NCI-H1092 treated with DMSO at 0.1 percent for 48 hours (cell line): Measurements from ENCODE around the gene NAV2.
"Not testable (repeated sequence)": the region's sequence is repeated elsewhere in the genome, so short reads cannot be mapped to it uniquely, and the experiment has no call there.

Experiments
- DNase-seq: peaks from one replicate; lab custom pipeline; 2025; lab: John Stamatoyannopoulos, UW

Gene NAV2

DNA sequence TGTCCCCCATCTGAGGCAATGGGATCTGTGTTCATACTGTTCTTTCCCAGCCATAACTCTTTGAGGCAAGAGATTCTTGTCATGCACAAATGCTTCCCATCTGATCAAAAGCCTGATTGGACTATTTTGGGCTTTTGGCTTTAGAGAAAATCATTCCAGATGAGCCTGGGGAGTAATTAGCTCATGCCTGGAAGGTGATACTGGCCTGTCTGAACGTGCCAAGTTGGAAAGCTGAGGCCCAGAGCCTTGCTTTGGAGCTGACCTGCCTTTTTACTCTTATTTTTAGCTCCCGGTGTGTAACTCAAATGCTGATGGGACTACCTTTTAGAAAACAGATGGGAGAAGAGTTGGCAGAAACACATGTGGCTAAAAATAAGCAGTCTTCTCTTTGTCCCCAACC lies 342.7 kb downstream of the NAV2 start:
- DNase-seq: no peak

DNA sequence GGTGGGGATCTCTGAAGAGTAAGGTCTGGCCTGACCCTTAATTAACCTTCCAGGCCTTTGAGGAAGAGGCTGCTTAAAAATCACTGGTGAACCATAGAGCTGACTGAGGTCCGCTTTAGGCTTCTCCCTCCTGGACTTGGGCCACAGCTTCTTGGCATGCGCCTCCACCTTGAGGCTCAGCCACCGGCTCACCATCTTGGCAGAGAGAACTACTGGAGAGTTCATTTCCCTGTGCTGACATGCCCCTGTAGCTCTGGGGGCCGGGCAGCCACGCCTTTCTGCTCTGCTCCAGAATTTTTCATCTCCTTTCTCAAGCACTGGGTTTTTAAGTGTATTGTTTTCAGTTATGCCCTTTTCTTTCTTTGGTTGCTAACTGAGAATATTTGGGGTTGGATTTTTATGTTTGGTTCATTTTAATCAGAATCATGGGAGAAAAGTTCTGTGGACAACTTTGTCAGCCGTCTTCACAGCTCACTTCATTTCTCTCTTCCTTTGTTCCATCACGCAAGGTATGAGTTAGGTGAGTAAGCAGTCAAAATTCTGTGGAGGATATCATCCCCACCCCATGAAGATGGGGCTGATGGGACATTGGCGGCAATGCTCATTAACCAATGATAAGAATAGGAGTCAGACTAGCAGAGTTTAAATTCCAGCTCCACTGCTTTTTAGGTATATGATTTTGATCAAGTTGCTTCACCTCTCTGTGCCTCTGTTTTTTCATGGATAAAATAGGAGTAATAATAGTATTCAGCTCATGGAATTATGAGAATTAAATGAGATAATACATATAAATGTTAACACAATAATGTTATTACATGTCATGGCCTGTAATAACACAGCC lies 343.7 kb downstream of the NAV2 start:
- DNase-seq: no peak

DNA sequence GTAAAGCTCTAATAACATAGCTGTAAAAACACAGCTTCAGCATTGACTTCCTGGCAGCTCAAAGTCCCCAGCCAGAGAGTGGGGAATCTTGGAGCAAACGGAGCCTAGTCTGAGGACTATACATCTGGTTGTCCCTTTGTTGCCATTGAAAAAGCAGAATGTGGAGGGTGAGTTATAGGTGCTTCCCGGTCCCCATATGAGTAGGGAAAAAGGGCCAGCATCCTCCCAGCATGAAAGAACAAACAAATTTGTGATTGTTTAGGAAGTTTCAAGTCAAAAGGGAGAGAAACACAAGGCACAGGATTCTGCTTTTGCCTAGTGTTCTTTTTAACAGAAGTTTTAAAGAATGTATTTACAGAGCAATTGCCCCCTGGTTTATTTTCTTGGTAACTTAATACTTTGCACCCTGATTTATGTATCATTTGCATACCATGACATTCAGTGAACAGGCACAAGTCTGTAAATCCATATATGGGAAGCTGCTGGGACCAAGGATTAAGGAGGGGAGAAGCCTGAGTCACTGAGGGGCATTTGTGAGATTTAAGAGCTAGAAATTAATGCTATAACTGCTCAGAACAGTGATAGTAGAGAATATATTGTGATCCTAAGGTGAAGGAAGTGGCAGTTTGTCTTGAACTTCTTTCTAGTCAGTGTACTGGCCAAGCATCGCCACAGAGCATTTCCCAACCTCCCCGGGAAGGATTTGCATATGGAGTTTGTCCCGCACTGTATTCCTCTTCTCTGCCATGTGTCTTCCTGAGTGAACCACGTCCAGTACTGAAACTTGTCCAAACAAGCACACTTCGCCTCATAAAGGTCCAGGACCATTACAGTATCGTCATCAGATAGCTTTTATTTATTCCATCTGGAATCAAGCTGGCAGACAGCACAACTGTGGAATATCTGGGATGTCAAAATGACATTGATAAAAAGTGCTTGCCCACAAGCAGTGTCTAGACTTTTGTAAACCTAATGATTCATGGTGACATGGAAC lies 344.6 kb downstream of the NAV2 start:
- DNase-seq: no peak

DNA sequence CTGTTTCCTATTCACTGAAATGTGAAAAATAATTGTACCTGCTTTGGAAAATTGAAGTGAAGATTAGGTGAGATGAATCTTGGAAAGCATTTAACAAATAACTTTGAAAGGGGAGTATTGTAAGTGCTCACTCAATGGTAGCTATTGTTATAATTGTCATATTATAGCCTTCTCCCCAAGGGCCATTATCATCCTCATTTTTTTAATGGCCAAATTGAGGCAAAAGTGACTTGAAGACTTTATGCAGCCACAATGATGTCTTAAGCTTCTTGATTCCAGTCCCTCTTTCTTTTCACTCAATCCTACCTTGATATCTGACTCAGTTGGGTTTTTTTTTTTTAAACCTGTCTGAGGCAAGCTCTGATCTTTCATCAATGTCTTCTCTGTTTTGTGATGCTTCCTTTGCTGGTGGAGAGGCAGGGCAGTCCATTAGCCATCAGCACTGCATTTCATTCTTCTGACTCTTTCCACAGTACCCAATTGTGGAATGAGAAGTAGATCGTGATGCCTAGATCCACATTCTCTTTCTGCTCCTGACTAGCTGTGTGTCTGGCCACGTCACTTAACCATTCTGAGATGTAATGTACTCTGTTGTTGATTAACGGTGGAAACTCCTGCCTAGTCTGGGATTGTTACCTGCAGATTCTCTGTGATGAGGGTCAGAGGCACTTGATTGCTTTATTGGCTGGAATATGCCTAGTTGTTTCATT lies 346.3 kb downstream of the NAV2 start:
- DNase-seq: no peak

DNA sequence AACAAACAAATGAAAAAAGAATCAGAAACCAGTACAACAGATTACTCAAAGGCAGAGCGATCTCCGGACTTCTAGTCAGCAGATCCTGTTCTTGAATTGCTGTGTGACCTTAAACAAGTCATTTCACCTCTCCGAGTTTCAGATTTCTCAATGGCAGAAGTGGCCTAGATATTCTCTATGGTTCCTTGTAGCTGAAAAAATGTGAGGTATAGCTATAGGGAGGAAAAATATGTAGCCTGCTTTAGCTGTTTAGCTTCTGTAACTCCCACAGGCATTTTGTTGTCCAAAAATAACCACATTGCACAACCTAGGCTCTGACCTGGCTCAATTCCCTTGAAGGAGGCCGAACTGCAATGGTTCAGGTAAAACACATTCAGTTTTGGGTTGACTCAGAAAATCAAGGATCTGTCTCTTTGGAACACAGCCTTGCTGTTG lies 347.0 kb downstream of the NAV2 start:
- DNase-seq: no peak

DNA sequence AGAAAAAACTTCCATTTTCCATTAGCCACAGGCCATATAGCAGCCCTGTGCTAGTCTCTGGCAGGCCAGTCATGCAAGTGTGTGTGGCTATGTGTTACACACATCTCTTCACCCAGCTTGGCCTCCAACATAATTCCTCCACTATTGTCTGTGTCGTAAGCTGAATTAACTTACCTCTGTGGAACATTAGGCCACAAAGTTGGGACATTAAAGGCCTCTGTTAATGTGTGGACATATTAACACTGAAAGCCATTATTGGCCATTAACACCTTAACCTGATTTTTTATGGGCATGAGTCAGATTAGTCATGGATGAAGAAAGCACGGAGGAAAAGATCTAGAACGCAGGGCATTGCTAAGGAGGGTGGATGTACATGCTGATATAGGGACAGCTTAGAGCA lies 347.5 kb downstream of the NAV2 start:
- no peak for DNase-seq

DNA sequence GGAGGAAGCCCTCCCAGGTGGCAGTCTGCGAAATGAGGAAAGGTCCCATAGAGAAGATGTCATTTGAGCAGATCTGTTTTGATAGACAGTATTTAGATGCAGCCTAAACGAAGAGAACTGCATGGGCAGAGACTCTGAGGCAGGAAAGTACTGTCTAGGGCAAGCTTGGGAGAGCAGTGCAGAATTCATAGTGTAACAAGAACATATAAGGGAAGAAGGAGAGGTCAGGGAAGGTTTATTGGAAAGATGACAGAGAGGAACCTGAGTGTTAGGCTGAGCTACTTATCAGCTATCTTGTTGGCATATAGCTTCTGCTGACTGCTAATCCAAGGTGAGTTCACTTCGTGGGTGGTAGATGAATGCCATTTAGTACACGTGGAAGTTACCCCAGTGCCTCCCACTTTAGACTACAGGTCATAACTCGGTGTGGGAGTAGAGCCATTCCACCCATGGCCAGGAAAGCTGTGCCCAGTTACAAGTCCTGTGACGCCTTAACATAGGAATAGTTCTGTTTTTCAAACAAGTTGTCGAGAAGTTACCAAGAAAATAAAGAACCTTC lies 348.1 kb downstream of the NAV2 start:
- no peak for DNase-seq

DNA sequence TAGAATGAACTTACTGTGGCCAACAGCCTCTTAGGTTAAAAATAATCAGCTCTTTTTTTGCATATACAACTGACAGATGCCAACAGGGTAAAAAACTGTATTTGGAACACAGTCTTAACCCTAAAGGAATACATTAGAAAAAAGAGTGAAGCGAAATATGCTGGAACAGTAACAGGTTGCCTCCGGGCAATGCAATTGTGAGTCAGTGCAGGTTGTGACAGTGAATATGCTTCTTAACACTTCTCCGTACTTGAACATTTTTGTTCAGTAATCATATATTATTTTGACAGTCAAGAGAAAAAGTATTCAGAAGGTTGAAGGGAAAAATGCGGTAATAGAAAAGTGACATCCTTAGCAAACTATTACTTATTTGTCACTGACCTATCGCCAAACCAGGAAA lies 349.1 kb downstream of the NAV2 start:
- DNase-seq: no peak

DNA sequence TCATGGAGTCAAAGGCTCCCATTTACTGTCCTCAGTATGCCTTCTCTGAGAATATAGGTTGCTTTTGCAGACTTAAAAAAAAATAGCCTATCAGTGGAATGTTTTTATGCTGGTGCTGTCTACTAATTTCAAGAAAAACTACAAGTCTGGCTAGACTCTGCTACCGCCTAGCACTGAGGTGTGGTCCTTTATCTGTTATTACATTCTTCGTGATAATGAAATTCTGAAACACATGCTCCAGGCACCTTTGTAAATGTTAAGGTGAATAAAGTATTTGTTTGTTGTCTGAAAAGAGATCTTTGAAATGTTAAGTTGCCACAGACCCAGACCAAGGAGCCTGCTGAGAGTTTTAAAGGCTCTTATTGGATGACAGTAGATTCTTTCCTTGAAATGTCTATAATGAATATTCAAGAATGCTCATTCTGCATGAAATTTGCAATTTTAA lies 352.3 kb downstream of the NAV2 start:
- no peak for DNase-seq

DNA sequence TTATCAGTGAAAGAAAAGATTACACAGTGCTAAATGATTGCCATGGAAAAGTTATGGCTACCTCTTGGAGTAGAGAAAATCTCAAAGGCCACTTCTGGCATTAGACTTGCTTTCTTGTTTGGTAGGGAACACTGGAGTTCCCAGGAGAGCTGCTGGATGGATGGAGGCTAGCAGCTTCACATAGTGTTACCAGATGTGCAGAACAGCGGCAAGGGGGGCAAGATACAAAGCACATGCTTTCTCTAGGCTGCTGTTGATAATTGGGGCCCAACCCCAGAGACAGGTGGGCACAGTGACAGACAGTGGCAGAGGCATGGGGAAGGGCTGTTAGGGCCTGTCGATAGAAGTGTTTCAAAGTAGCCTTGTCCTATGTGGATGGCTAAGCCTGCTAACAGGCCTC lies 352.8 kb downstream of the NAV2 start:
- no peak for DNase-seq

DNA sequence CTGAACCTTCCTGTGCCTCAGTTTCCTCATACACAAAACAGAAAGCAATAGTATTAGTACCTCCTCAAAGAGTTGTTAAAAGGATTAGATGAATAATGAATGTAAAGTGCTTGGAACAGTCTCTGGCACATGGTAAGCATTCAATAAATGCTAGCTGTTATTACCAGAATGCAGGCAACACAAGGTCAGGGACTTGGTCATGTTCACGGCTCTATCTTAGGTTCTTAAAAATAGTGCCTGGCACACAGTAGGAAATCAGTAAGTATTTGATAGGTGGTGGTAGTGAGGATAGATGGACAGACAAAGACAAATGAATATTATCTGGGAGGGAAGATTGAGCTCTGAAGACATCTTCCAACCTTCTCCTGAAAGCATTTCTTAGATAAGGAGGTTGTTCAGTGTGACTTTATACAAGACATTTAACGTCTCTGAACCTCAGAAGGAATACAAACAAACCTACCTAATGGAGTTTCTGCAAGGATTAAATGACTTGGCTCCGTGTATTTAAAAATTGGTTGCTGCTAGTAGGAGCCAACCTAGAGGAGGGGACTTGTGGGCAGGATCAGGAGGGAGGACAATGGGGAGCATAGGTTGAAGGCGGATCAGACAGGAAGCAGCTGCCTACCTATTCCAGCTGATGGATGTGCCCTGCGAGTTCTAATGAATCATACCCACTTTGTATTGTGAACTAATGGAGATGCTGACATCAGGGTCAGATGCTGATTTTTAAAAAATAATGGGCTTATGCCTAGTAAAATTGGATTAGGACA lies 353.6 kb downstream of the NAV2 start:
- no peak for DNase-seq

DNA sequence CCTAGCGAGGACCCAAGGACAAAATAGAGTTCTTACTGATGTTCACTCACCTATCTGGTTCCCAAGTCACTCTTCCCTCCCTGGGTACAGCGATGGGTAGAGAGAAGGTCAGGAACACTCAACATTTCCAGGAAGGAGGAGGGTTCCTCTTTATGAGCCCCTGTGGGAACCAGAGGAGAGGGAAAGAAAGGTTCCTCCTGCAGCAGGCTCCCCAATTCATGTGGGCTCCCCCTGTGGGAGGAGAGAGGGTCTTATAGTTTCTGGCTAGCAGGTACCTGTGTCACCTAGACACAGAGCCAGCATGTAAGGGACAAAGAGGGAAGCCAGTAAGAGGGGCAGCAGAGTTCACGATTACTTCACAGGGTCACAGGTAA lies 354.1 kb downstream of the NAV2 start:
- DNase-seq: no peak

DNA sequence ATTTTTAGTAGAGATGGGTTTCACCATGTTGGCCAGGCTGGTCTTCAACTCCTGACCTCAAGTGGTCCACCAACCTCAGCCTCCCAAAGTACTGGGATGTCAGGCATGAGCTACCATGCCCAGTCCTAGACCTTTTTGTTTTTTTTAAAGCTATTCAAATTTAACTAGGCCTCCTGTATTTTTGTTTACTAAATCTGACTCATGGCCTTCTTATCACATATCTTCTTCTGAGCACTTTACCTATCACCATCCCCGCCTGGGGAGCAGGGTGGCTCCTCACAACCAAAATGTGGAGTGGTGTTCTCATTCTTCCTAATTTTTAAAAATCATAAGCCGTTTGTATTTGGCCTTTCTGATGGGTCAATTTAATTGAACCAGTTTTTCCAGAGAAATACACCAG lies 355.0 kb downstream of the NAV2 start:
- no peak for DNase-seq

DNA sequence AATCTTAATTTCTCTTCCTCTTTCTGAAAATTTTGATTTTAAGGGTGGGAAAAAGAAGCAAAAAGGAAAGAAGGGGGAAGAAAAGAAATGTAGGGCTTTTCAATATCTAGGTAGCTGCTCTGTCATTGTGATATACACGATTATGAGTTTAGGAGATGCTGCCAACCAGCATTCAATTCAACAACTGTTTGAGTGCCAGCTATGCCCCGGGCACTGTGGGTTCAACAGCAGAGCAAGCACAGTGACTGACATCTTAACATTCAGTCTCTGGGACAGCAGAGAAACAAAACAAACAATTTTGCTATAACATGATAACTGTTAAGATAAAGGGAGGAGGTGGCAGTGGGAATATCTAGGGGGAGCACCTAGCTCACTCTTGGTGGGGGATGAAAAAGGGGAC lies 356.1 kb downstream of the NAV2 start:
- peak; percentile 37 for DNase-seq

DNA sequence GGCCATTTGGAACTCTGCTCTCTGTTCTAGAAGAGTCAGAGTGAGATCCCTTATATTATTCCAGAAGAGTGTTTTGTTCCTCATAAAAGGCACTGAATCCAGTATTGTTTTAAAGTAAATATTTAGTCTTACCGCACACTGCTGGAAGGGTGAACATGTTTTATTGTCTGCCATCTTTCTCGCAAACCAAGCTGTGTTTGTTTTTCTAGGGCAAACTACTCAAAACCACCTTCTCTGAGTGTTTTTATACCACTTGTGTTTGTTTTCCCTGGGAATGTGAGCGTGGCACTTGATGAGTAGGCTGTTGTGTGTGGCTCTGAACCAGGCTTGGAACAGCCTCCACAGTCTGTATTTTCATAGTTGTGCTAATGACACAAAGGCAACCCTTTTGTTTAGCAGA lies 357.8 kb downstream of the NAV2 start:
- DNase-seq: peak; percentile 93

DNA sequence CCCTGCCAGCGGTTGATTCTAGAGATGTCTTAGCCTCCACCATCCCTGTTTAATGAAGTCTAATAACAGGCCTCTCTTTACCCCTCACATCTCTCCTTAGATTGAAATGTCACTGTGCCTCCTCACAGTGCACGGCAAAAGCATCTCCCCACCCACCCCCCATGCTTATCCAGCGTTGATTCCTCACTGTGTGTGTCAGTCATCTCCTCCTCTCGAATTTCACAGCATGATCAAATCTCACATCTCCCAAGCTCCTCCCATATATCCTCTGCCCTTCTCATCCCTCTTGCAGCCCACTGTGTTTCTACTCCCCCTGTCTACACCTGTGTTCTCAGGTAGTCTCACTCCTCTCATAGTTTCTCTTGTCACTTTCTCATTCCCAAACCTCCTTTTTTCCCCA lies 363.0 kb downstream of the NAV2 start:
- no peak for DNase-seq

DNA sequence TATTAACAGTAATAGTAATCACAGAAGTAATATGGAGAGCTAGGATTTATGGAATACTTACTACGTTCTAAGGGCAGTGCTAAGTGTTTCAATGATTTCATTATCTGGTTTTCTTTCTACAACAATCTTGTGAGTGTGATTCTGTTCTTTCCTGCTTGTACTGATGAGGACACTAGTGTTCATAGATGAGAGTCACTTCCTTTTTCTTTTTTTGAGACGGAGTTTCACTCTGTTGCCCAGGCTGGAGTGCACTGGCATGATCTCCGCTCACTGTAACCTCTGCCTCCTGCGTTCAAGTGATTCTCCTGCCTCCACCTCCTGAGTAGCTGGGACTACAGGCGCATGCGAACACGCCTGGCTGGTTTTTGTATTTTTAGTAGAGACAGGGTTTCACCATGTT lies 366.2 kb downstream of the NAV2 start:
- no peak for DNase-seq

DNA sequence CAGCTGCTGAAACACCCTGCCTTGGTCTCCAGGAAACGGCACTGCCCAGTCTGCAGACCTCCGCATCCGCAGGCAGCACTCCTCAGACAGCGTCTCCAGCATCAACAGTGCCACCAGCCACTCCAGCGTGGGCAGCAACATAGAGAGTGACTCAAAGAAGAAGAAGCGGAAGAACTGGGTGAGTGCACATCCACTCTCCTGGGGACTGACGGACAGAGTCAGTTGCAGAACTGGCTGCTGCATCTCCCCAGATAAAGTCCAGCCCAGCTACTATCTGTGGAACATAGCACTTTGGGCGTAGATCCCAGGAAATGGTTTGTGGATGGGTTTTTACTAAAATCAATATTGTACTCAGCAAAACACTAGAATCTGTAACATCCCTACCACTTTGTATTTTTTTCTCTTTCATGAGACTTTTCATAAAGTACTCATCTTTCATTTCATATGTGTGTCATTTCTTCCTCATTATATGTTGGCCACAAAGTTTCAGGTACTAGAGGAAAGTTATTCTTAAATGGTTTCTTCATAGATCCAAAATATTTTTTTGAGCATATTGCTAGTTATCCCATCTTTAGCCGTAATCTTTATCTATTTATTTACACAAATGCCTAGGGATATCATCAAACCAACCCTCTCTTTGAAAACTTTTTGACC lies 367.5 kb downstream of the NAV2 start:
- DNase-seq: no peak

DNA sequence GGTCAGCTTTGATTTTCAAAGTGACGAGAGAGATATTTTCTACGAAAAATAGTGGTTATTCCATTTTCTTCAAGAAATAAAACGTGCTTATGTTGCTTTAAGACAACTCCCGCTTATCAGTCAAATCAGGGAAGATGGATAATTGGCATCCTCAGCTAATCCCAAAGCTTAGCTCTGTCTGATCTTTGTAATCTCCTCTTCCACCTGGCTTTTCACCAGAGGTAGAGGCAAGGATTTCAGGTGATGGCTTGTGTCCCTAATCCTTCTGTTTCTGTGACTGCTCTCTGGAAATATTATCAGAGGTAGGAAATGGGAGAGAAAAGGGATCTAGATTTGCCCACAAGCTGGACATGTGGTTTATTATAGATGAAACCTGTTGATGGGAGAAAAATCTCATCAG lies 368.7 kb downstream of the NAV2 start:
- DNase-seq: no peak

DNA sequence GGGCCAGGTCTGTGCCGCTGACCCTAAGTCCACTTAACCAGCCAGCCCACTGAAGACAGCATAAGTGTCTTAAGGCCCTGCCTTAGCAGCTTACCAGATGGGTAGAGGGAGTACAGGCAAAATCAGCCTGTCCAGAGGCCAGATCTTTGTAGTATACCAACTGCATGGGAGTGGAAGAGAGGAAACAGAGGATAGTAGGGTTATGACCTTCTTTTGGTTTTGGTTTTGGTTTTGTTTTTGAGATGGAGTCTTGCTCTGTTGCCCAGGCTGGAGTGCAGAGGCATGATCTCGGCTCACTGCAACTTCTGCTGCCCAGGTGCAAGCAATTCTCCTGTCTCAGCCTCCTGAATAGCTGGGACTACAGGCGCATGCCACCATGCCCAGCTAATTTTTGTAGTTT lies 371.2 kb downstream of the NAV2 start:
- DNase-seq: not testable (repeated sequence)
